HepG2 (cell line): Measurements from ENCODE around the gene VKORC1. TPM values are rescaled to one million over a fixed set of nuclear protein-coding genes. Genes with fewer than 3 reads are reported as not detected.

ENCODE experiments used
- ATF7-NPFF ChIP-seq: sonication (generic); formaldehyde crosslinking; IDR thresholded peaks from 2 replicates; pipeline ENCODE4 v1.8.1; 2023; ENCODE audit warnings: mild to moderate bottlenecking, low read depth, missing genetic modification reagents, moderate library complexity
- BRCA1 ChIP-seq: sonication (generic); formaldehyde crosslinking; IDR thresholded peaks from 2 replicates; pipeline ENCODE4 v1.4.0; 2020; ENCODE audit warnings: missing genetic modification reagents
- CEBPZ ChIP-seq: IDR thresholded peaks from 2 replicates; pipeline ENCODE4 v1.6.1; 2012; ENCODE audit warnings: low read length, improper control_type of control experiment
- ETV6 ChIP-seq: sonication (generic); formaldehyde crosslinking; conservative IDR thresholded peaks from 2 replicates; pipeline ENCODE4 v1.4.0; 2020; ENCODE audit warnings: missing genetic modification reagents
- GATA4 ChIP-seq: sonication (generic); IDR thresholded peaks from 2 replicates; pipeline ENCODE4 v1.6.1; 2016; ENCODE audit warnings: antibody characterized with exemption, low read depth, borderline replicate concordance
- GLMP ChIP-seq: sonication (generic); formaldehyde crosslinking; IDR thresholded peaks from 2 replicates; pipeline ENCODE4 v1.9.0; 2021; ENCODE audit warnings: missing genetic modification reagents, mild to moderate bottlenecking, borderline replicate concordance
- HNRNPH1 ChIP-seq: fragments of 200-400 bp; formaldehyde crosslinking; optimal IDR thresholded peaks from 2 replicates; pipeline ENCODE3; 2017; ENCODE audit warnings: mild to moderate bottlenecking, low read depth, low read length
- ISX ChIP-seq: sonication (generic); formaldehyde crosslinking; conservative IDR thresholded peaks from 2 replicates; pipeline ENCODE4 v1.5.0; 2020; ENCODE audit warnings: missing genetic modification reagents
- KDM5B ChIP-seq: sonication (generic); formaldehyde crosslinking; IDR thresholded peaks from 2 replicates; pipeline ENCODE4 v1.4.0; 2020; ENCODE audit warnings: missing genetic modification reagents, mild to moderate bottlenecking, borderline replicate concordance
- MYC ChIP-seq: sonication (generic); formaldehyde crosslinking; IDR thresholded peaks from 2 replicates; pipeline ENCODE4 v1.9.0; 2021; ENCODE audit warnings: missing genetic modification reagents, borderline replicate concordance
- MYNN ChIP-seq: sonication (generic); formaldehyde crosslinking; IDR thresholded peaks from 2 replicates; pipeline ENCODE4 v1.4.0; 2020; ENCODE audit warnings: mild to moderate bottlenecking, low read depth, missing genetic modification reagents
- NFE2 ChIP-seq: sonication (generic); formaldehyde crosslinking; IDR thresholded peaks from 2 replicates; pipeline ENCODE4 v1.4.0; 2020; ENCODE audit warnings: missing genetic modification reagents
- NONO ChIP-seq, 2 experiments: fragments of 450-650 bp in 1 of 2; sonication (generic) in 1 of 2; formaldehyde crosslinking in 1 of 2; IDR thresholded peaks in 1 of 2; conservative IDR thresholded peaks in 1 of 2; 2 replicates each; pipeline versions ENCODE4 v1.6.1 to v1.8.0; 2017 to 2022; ENCODE audit warnings: mild to moderate bottlenecking in 1 of 2, missing genetic modification reagents in 1 of 2, moderate library complexity in 1 of 2
- SP2 ChIP-seq: sonication (generic); formaldehyde crosslinking; IDR thresholded peaks from 2 replicates; pipeline ENCODE4 v1.5.1; 2020; ENCODE audit warnings: mild to moderate bottlenecking, missing genetic modification reagents
- SRSF4 ChIP-seq: fragments of 200-400 bp; formaldehyde crosslinking; IDR thresholded peaks from one replicate; pipeline ENCODE4 v1.6.1; 2018; ENCODE audit warnings: mild to moderate bottlenecking, low read depth, low read length, moderate library complexity; ENCODE audit not compliant: poor library complexity, severe bottlenecking
- TGIF2 ChIP-seq: IDR thresholded peaks from 2 replicates; pipeline ENCODE4 v1.6.1; 2016; ENCODE audit warnings: control low read depth, missing compliant biosample characterization
- ZKSCAN1 ChIP-seq: fragments of 150-350 bp; IDR thresholded peaks from 2 replicates; pipeline ENCODE4 v1.6.1; 2014; ENCODE audit warnings: low read length
- ZMYM3 ChIP-seq: sonication (generic); formaldehyde crosslinking; IDR thresholded peaks from 2 replicates; pipeline ENCODE4 v1.5.1; 2020; ENCODE audit warnings: mild to moderate bottlenecking, missing genetic modification reagents
- ZNF124 ChIP-seq: sonication (generic); formaldehyde crosslinking; IDR thresholded peaks from 2 replicates; pipeline ENCODE4 v1.4.0; 2020; ENCODE audit warnings: missing genetic modification reagents
- ZNF24 ChIP-seq: fragments of 450-650 bp; IDR thresholded peaks from 2 replicates; pipeline ENCODE4 v1.6.1; 2017; ENCODE audit warnings: antibody characterized with exemption, mild to moderate bottlenecking
- ZNF362 ChIP-seq: sonication (generic); formaldehyde crosslinking; IDR thresholded peaks from 2 replicates; pipeline ENCODE4 v1.4.0; 2020; ENCODE audit warnings: missing genetic modification reagents, mild to moderate bottlenecking, borderline replicate concordance
- ZNF501 ChIP-seq: sonication (generic); formaldehyde crosslinking; IDR thresholded peaks from 2 replicates; pipeline ENCODE4 v1.5.1; 2020; ENCODE audit warnings: mild to moderate bottlenecking, moderate library complexity, missing genetic modification reagents
- ZNF558 ChIP-seq: sonication (generic); formaldehyde crosslinking; IDR thresholded peaks from 2 replicates; pipeline ENCODE4 v1.9.0; 2022; ENCODE audit warnings: mild to moderate bottlenecking, missing genetic modification reagents, borderline replicate concordance
- polyA plus RNA-seq, 8 experiments: library from polyadenylated mRNA; depleted of rRNA in 3 of 8; stranded (reverse) in 7 of 8; unstranded in 1 of 8; fragments of >200 nt; fragmentation: Illumina TruSeq in 4 of 8; extraction: Trizol in 4 of 8; gene quantifications; 2 replicates each; pipeline versions ENCODE4 v1.2.1 to v1.2.3, GENCODE V29; 2011 to 2016; ENCODE audit warnings: low read depth in 4 of 8, missing spikeins in 1 of 8, mixed read lengths in 1 of 8; ENCODE audit not compliant: insufficient read depth in 1 of 8
- total RNA-seq, 5 experiments: library from RNA; depleted of rRNA; stranded (reverse); fragments of >200 nt; fragmentation: Illumina TruSeq; extraction: Trizol; gene quantifications; 2 replicates each; pipeline ENCODE4 v1.2.3, GENCODE V29; 2016; ENCODE audit warnings: low read depth in 1 of 5

The VKORC1 gene
- total and polyA plus RNA-seq, 2 of the 13 experiments (the other 11 are each of a cell fraction or from before 2014, with no cell fraction given) = 141 to 615 TPM

DNA sequence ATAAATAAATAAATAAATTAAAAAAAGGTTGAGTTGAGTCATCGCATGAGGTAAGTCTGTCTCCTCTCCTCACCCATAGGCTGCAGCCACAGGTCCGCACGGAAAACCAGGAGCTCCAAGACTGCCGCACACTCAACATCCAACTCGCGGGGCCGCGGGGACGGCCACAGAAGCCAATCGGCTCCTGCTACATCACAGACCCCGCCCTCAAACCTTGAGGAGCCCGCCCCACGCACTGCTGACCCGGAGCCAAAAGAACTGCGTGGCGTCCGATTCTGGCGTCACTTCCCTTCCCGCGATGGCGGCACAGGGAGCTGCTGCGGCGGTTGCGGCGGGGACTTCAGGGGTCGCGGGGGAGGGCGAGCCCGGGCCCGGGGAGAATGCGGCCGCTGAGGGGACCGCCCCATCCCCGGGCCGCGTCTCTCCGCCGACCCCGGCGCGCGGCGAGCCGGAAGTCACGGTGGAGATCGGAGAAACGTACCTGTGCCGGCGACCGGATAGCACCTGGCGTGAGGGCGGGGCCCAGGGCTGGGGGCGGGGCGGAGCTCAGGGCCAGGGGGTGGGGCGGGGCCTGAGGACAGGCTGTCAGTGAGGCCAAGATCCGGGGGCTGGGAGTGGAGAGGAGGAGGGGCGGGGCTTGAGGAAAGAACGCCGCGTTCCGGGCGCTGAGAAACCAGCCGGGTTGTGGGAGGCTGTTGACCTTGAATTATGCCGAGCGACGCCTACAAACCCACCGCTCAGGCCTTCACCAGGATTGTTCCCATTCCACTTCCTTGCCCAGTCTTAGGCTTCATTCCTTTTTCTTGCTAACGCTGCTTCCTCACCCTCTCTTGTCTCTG lies 23.0 kb upstream of the VKORC1 start, which contains the start of gene KAT8 (continued):
- TF ChIP-seq ZNF124 (CRISPR knock-in tag) (peak; percentile 54), MYNN (no peak; the same call in 1 of the 2 replicates), SP2 (CRISPR knock-in tag) (peak; percentile 91), CEBPZ (no peak), ZKSCAN1 (no peak), ZNF24 (no peak), ZNF362 (CRISPR knock-in tag) (no peak), ATF7-NPFF (CRISPR knock-in tag) (peak; percentile 82), HNRNPH1 (no peak), NONO (IDR thresholded peaks at IDR 0.05) (no peak), NONO (CRISPR knock-in tag; conservative IDR thresholded peaks at IDR 0.05) (peak; percentile 98), ETV6 (peak; percentile 94), SRSF4 (no peak), ZNF558 (CRISPR knock-in tag) (no peak; the same call in 1 of the 2 replicates), MYC (CRISPR knock-in tag) (peak; percentile 79), NFE2 (CRISPR knock-in tag) (no peak), ISX (CRISPR knock-in tag) (no peak; the same call in 1 of the 2 replicates), BRCA1 (CRISPR knock-in tag) (no peak; the same call in 1 of the 2 replicates), GLMP (CRISPR knock-in tag) (no peak), TGIF2 (CRISPR knock-in tag) (no peak), ZMYM3 (CRISPR knock-in tag) (no peak), ZNF501 (CRISPR knock-in tag) (peak; percentile 98), KDM5B (peak; percentile 75; the same call in 1 of the 2 replicates), GATA4 (no peak)
